NCI-H187 treated with DMSO at 0.1 percent for 48 hours (cell line): ENCODE measurements around the gene ANGEL2.
"Not testable (repeated sequence)": the region's sequence is repeated elsewhere in the genome, so short reads cannot be mapped to it uniquely, and the experiment has no call there.

Source experiments
- DNase-seq: peaks from one replicate; lab custom pipeline; 2025; lab: John Stamatoyannopoulos, UW

ANGEL2 gene

GRCh38 chr1:212975111-212975918, 40.4 kb downstream of the ANGEL2 start:
- no peak for DNase-seq

DNA sequence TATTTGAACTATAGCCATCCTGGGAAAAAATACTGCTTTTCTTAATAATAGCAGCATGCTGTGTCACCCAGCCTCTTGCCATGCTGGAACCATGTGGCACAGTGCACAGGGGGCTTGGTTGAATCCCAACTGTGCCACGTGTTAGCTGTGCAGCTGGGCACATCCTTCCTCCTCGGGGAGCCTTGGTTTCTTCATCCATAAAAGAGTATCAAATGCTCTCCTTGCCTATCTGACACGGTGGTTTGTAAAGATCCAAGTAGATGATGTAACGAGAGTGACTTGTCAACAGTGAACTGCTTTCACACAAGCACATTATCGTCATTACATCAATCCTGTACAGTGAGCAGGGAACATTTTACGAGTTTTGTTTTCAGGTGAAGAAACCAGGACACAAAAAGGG, 41.0 kb downstream of the ANGEL2 start:
- no peak for DNase-seq

- DNase-seq: no peak
Measured at GRCh38 chr1:212973899-212974298, 41.8 kb downstream of the ANGEL2 start.

GRCh38 chr1:212973426-212973825, 42.2 kb downstream of the ANGEL2 start:
- DNase-seq: no peak

- no peak for DNase-seq
Measured at GRCh38 chr1:212971312-212971711, 44.4 kb downstream of the ANGEL2 start.

DNA sequence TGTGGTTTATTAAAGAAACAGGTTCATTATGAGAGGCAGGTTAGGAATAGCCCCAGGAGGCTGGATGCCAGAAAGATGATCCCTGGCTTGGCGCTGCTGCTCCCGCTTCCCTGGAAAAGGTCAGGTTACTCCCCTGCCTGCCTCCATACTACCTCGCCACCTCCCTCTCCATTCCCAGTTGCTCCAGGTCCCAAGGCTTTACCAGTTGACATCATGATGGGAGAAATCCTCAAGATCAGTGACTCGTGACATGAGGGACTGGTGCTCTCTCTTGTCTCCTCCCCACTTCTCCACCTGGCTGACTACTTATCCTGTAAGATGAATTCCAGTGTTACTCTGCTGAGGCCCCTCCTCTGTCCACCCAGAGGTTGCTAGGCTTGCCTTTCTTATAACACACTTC, 45.6 kb downstream of the ANGEL2 start:
- no peak for DNase-seq

DNA sequence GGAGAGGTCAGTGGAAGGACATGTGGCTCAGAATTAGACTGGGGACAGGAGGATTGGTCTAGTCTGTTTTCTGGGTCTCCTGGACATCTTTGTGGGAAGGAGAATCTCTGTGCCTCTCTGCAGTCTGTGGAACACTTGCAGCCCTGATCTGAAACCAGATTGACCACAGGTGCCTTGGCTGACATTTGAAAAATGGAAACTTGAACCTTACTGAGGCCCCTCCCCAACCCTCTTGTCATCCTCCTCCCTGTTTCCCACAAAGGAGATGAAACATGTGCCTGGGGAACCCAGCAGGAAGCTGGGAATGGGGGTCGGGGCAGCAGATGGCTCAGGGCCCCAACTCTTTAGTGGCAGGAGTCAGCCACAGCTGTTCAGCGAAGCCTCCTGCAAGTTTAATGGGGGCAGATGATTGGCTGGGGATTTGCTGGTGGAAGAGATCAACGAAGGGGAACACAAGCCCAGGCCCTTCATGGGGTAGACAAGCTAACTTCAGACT, 47.3 kb downstream of the ANGEL2 start:
- DNase-seq: no peak

- no peak for DNase-seq
Measured at GRCh38 chr1:212967801-212968200, 47.9 kb downstream of the ANGEL2 start.

DNA sequence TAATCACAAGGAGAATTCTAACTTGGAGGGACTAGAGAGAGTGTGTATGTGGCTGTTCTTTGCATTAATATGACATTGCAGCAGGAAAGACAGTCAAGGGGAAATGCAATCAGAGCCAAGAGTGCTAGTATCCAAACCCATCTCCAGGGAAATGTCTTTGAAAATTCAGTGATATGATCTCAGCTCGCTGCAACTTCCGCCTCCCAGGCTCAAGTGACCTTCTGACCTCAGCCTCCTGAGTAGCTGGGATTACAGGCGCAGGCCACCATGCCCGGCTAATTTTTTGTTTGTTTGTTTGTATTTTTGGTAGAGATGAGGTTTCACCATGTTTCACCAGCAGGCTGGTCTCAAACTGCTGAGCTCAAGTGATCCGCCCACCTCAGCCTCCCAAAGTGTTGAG, 49.1 kb downstream of the ANGEL2 start:
- DNase-seq: no peak

DNA sequence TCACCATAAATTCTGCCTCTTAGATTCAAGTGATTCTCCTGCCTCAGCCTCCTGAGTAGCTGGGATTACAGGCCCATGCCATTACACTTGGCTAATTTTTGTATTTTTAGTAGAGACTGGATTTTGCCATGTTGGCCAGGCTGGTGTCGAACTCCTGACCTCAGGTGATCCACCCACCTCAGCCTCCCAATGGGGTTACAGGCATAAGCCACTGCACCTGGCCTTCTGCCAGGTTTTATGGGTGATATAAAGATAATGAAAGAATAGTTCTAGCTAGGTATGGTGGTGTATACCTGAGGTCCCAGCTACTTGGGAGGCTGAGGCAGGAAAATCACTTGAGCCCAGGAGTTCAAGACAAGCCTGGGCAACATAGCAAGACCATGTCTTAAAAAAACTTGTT, 50.7 kb downstream of the ANGEL2 start:
- not testable (repeated sequence) for DNase-seq

- DNase-seq: no peak
Measured at GRCh38 chr1:212964102-212964501, 51.6 kb downstream of the ANGEL2 start.

- no peak for DNase-seq
Measured at GRCh38 chr1:212962509-212962908, 53.2 kb downstream of the ANGEL2 start.

DNA sequence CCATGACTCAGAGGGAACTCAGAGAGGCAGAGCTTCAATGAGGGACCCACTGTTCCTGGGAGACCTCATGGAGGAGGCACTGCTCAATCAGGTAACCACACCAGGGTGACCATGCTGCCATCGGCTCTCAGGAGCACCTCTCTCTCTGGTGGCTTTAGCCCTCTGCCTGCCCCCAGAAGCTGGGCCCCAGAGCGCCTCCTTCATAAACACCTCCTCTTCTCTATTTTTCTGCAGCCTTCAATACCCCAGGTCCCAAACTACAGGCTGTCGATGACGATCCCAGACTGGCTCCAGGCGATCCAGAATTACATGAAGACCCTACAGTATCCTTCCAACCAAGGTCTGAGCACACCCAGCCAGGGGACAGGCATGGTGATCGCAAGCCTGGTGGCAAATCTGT, 54.7 kb downstream of the ANGEL2 start:
- DNase-seq: no peak

GRCh38 chr1:212959266-212960220, 56.1 kb downstream of the ANGEL2 start:
- DNase-seq: no peak

- no peak for DNase-seq
Measured at GRCh38 chr1:212958175-212958574, 57.5 kb downstream of the ANGEL2 start.

- DNase-seq: no peak
Measured at GRCh38 chr1:212957546-212957945, 58.1 kb downstream of the ANGEL2 start.

GRCh38 chr1:212955961-212956620, 59.6 kb downstream of the ANGEL2 start:
- no peak for DNase-seq

DNA sequence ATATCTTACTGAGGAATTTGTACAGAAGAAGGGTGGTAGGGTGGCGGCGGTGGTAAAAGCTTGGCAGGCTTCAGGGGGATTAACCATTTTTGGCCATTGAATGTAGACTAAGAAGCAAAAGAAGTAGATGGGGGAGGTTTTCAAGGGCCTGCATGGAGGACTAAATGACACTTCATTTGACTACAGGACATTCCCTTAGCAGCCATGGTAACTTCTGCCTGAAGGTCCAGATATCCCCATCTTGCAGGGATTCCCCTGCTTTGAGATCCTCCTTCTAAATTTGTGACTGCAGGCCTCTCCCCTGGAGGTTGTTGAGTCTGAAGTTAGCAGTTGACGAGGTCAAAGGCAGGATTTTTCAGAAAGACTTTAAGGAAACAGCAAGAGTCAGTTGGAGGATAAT, 60.6 kb downstream of the ANGEL2 start:
- no peak for DNase-seq

DNA sequence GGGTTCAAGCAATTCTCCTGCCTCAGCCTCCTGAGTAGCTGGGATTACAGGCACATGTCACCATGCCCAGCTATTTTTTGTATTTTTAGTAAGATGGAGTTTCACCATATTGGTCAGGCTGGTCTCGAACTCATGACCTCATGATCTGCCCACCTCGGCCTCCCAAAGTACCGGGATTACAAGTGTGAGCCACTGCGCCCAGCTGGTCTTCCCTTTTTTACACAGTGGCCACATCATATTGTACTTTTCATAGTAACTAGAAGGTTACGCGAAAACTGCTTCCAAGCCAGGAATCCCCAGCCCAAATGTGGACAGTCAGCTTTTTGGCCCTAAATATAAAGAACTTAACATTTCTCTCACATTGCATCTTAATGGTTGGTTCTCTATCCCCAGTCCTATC, 61.2 kb downstream of the ANGEL2 start:
- DNase-seq: no peak

GRCh38 chr1:212953321-212953720, 62.3 kb downstream of the ANGEL2 start:
- DNase-seq: no peak

GRCh38 chr1:212952641-212952976, 63.1 kb downstream of the ANGEL2 start:
- no peak for DNase-seq

GRCh38 chr1:212951947-212952640, 63.6 kb downstream of the ANGEL2 start:
- no peak for DNase-seq
